ENCODE results near the gene ENTHD1.
A peak's percentile ranks its signal among the peaks of the same experiment; 100 is the strongest.

Gene ENTHD1, protein sequence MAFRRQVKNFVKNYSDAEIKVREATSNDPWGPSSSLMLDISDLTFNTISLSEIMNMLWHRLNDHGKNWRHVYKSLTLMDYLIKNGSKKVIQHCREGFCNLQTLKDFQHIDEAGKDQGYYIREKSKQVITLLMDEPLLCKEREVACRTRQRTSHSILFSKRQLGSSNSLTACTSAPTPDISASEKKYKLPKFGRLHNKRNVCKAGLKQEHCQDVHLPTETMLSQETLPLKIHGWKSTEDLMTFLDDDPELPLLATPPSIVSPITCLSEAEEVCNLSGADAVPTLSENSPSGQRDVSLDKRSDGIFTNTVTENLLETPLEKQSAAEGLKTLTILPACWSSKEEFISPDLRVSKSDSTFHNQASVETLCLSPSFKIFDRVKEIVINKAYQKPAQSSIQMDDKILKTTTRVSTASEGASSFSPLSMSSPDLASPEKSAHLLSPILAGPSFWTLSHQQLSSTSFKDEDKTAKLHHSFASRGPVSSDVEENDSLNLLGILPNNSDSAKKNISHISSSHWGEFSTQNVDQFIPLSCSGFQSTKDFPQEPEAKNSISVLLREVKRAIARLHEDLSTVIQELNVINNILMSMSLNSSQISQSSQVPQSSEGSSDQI

DNA sequence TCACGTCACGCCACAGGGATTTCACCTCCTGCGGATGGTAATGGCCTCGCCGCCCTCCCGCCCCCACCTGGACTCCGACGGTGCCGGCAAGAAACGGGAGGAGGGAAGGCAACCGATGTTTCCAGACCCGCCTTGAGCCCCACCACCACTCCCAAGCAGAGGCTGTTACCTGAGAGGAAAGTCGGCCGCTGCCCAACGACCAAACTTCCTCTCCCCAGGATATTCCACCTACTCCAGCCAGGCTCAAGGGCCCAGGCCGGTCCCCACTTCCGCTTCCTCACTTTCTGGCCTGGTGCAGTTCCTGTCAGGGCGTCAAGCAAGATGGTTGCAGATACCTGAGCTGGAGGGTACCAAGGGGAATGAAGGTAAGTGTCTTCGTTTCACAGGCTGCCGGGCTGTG lies at the start of gene ENTHD1:
TSS of gene ENTHD1 (minus strand) at position 235 of the 400 bp plus-strand sequence. CDS start 6,012 bp downstream, outside the sequence.
- DNase-seq (ENCODE audit: low read depth, low spot score): no peak

- no peak for DNase-seq (ENCODE audit: low read depth, low spot score)
Observed at GRCh38 chr22:39943337-39943736, 49.8 kb upstream of the ENTHD1 start.

- DNase-seq (ENCODE audit: low read depth, low spot score): no peak
Observed at GRCh38 chr22:39942439-39943230, 49.1 kb upstream of the ENTHD1 start.

DNA sequence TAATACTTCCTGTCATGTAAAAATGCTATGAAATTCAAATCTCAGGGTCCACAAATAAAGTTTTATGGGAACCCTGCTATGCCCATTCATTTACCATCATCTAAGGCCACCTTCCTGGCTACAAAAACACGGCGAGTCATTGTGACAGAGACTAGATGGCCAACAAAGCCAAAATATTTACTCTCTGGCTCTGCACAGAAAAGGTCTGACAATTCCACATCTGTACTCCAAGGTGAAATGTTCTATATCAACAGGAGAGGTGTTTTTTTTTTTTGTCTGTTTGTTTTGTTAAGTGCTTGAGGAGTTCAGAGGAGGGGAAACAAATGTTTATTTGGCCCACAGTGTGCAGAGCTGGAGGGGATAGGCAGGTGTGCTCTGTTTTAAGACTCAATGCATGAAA lies 48.0 kb upstream of the ENTHD1 start:
- DNase-seq (ENCODE audit: low read depth, low spot score): no peak

DNA sequence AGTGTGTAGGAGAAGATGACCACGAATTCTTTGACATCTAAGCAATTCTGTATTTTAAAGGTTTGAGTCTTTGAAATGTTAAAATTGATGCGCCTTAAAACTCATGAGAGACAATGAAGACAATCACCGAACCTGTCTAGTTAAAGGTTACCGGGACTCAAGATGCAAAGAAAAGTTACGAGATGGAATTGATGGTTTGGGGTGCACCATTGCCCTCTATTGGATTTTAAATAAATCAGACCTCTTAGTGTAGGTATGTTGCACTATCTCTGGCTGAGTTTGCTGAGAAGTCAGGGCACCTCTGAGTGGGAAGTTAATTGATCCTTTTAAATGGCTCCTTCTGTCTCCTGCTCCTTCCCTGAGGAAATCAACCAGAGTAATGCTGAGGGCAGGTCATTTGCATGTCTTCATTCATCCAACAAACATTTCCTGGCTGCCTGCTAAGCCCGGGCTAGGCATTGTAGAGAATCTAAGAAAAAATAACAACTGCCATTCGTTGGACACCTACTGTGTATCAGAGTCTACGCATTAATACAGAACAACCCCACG lies 47.3 kb upstream of the ENTHD1 start:
- DNase-seq (ENCODE audit: low read depth, low spot score): no peak

GRCh38 chr22:39939830-39940229 lies 46.3 kb upstream of the ENTHD1 start:
- no peak for DNase-seq (ENCODE audit: low read depth, low spot score)

DNA sequence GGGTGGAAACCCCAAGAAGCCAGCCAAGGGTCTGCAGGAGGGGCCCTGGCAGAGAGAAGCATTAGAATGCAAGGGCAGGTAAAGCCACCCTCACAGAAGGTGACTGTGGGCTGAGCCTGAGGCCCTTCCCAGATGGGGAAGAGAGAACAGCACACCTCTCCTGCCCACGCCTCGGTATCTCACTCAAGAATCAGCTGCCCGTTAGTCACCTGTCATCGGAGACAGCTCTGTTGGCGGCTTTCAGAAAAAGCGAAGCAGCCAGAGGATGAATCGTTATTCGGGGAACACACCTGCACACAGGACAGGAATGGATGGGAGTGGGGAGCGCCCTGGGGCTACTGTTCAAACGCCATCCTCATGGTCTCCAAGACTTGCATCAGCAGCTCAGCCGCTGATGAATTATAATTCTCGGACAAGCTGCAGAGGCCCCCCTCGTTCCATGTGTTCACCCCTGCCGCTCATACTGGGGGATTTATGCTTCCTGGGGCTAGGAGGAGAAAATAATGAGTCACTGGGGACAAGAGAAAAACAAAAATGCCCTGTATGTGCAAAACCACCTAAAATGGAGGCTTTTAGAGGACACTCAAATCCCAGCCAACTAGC lies 45.0 kb upstream of the ENTHD1 start:
- no peak for DNase-seq (ENCODE audit: low read depth, low spot score)

DNA sequence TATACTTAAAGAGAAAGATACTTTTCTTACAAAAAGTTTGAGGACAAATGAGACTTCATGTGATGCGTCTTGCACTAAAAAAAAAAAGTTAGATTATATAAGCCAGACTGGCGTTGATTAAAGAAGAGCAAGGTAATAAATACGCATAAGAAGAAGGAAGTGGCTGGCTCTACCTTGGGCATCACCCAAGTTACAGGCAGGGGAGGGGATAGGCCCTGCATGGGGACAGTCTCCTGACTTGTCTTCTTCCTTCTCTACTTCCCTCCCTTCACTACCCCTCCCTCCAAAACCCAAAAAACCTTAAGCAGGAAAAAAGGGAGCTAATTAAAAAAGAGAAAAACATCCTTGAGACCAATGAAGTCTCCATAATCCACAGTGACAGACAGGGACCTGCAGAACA lies 44.3 kb upstream of the ENTHD1 start:
- no peak for DNase-seq (ENCODE audit: low read depth, low spot score)

GRCh38 chr22:39936523-39937145 lies 43.1 kb upstream of the ENTHD1 start:
- DNase-seq (ENCODE audit: low read depth, low spot score): no peak

DNA sequence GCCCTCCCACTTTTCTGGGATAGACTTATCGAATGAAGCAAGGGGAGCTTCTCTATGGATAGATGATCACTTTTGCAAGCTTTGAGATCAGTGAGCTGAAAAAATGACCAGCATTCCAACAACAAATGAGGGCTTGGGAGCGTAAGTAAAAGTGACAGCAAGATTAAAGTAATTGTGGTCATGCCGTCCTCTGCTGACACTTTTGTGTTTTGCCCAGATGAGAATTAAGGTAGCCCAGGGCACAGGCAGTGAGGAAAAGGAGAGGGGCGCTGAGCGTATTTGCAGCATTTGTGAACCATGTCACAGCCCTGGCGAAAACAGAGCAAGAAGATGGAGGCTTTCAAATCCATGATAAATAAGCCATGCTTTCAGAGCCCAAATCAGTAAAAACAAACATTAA lies 42.1 kb upstream of the ENTHD1 start:
- DNase-seq (ENCODE audit: low read depth, low spot score): no peak

- DNase-seq (ENCODE audit: low read depth, low spot score): no peak
Observed at GRCh38 chr22:39935116-39935515, 41.6 kb upstream of the ENTHD1 start.

GRCh38 chr22:39933741-39934140 lies 40.2 kb upstream of the ENTHD1 start:
- no peak for DNase-seq (ENCODE audit: low read depth, low spot score)

DNA sequence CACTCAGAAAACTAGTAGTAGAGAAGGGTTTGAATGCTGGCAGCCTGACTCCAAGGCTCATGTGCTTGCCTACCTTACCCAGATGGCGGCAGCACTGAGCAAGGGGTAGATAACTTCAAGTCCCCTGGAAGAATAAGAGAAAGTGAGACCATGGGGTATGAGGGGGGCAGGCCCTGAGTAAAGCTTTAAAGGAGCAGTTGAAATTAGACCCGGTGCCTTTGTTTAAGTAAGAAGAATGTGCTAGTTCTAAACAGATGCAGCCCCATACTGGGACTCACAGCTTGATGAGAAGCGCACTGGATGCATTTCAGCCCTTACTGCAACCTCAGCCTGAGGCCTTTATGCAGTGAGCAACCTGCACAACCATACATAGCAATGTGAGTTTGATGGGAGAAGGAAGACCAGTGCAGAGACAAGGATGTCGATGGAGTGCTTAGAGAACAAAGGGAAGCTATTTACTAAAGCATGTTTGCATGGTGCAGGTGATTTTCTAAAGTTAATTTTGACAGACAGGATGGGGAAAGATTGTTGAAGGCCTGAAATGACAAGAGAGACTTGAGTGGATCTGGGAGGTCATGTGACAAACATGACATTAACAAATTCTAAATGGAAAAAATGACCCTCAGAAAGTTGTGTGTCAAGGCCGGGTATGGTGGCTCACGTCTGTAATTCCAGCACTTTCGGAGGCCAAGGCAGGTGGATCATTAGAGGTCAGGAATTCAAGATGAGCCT lies 39.5 kb upstream of the ENTHD1 start:
- peak; percentile 94 for DNase-seq (ENCODE audit: low read depth, low spot score)

- DNase-seq (ENCODE audit: low read depth, low spot score): no peak
Observed at GRCh38 chr22:39932166-39932565, 38.6 kb upstream of the ENTHD1 start.

DNA sequence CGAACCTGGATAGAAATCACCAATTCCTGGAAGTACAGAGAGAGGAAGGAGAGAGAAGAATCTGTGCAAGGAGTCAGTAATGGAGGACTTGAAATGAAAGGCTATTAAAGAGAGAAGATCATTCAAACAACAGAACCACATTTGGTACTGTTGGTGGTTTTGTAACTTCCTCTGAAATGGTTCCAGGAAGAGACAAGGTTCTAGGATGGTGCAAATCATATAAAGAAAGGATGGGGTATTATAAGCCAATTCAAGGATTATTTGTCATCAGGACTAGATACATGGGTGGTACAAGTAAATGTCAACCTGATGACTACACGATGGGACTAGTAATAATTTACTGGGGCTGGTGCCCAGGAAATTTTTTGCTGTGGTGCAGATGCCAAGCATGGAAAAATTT lies 37.7 kb upstream of the ENTHD1 start:
- no peak for DNase-seq (ENCODE audit: low read depth, low spot score)

- DNase-seq (ENCODE audit: low read depth, low spot score): no peak
Observed at GRCh38 chr22:39928536-39929520, 35.3 kb upstream of the ENTHD1 start.

DNA sequence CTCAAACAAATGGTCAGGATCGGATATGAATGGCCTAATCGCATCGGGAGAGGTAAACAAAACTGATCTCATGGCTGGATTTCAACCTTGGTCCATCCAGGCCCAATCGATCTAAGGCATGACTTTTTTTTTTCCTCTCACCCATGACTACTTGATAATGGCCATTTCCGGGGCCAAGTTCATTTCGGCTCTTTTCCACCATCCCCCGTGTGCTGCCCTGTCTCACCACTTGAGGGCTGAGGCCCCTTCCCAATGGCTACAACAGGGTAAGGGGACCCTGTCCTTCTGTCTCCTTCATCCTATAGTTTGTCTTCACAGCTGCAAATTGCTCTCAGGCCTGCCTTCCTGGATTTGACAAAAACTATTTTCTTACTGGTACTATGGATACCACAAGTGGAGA lies 34.0 kb upstream of the ENTHD1 start:
- DNase-seq (ENCODE audit: low read depth, low spot score): no peak

GRCh38 chr22:39926753-39927152 lies 33.2 kb upstream of the ENTHD1 start:
- no peak for DNase-seq (ENCODE audit: low read depth, low spot score)

GRCh38 chr22:39925909-39926679 lies 32.5 kb upstream of the ENTHD1 start:
- DNase-seq (ENCODE audit: low read depth, low spot score): no peak
